Stimulated activated CD4-positive, alpha-beta T cell treated with anti-CD3 and anti-CD28 coated beads, Interleukin-1b, Interleukin-23, amount 100 ng/mL, for 48 hours (primary cell): ENCODE measurements around the gene TUBA4B.
"Not testable (repeated sequence)": the region's sequence is repeated elsewhere in the genome, so short reads cannot be mapped to it uniquely, and the experiment has no call there.

Experiments
- DNase-seq: peaks from one replicate; pipeline ENCODE4 v3.0.0-alpha.2; 2020

Gene TUBA4B

DNA sequence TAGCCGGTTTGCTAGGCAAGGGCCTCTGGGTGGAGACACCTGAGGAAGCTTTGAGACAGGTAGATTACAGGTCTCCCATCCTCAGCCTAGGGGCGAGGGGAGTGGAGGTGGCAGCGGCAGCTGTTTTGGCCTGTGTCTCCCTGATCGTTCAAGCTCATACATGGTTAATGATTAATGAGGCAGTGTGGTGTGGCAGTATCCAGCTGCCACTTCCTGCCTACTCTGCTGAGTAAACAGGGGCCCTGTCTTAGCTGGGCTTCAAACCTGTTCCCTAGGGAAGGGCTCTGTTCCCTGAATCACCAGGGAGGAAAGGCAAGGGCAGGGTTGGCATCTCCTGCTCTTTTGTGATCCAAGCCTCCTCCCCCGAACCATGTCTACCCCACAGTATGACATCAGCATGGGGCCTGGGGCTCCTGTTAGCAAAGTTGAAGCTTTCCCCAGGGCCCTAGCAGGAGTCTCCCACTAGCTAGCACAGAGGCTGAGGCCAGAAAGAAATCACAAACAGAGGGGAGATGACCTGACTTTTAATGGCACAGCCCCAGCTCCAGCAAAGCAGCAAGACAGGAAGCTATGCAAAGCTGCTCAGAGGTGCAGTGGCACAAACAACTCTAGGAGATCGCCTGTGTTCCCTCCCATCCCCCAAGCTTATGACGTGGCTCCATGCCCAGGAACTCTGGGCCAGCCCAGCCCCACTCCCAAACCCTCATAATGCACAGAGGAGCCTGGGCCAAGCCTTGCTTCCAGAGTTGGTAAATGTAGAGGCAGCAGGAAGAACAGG lies 3.7 kb upstream of the TUBA4B start:
- DNase-seq, result peak; percentile 37

- DNase-seq, result no peak
Measured at GRCh38 chr2:219250049-219250781, 2.8 kb upstream of the TUBA4B start.

- DNase-seq, result no peak
Measured at GRCh38 chr2:219251656-219252055, 1.4 kb upstream of the TUBA4B start.

GRCh38 chr2:219252084-219252483 lies 959 bp upstream of the TUBA4B start:
- peak; percentile 42 for DNase-seq

DNA sequence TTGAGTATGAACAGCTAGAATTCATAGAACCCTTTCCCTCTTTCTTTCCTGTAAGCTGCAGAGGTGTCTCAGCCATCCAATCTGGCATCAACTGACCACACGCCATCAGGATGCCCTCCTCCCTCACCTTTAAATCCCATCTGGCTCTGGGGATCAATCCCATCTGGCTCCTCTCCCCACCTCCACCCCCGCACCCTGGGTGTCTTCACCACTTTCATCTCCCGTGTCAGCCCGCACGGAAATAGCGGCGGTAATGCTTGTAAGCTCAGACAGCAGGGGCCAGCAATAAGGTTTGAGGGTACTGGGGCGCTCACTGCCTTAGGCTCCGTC lies 508 bp upstream of the TUBA4B start:
- DNase-seq, result no peak

DNA sequence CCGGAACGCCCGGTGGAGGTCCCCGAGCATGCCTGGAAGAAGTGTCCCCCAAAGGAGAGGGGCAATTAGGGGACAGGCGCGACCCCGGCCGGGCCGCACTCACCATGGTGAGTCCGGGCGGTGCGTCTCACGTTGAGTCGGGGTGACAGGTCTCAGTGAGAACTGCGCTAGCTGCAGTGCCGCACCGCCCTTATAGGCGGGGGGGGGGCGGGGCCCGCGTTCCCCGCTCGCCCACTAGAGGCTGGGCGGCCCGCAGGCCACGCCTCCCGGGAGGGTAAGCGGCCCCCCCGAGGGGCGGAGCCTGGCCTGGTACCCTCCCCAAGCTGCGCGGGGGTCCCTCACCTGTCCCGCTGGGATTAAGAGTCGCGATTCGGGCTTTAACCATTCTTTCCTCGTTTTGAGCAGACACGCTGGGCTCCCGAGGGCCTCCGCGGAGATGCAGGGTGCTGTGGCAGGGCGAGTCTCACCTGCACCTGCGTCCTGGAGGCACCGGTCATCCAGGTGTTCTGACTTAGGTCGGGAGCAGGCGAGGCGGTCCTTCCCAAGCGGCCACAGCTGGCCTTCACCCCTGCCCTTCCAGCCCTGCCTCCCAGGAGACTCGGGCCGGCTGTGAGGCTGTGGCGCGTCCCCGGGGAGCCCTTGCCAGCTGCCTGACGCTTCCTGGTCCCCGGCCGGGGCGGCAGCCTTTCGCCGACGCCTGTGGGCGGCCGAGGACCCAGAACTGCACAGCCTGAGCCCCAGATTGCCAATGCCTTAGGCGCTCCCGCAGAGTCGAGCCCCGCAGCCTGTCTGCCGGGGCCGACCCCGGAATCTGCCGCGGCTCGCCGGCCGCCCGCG lies 928 bp downstream of the TUBA4B start, which contains the start of gene TUBA4A:
Gene TUBA4A (minus strand): TSS at position 166 of the 837 bp plus-strand sequence. CDS start 60 bp downstream, at position 106.
- DNase-seq, result peak; percentile 88

DNA sequence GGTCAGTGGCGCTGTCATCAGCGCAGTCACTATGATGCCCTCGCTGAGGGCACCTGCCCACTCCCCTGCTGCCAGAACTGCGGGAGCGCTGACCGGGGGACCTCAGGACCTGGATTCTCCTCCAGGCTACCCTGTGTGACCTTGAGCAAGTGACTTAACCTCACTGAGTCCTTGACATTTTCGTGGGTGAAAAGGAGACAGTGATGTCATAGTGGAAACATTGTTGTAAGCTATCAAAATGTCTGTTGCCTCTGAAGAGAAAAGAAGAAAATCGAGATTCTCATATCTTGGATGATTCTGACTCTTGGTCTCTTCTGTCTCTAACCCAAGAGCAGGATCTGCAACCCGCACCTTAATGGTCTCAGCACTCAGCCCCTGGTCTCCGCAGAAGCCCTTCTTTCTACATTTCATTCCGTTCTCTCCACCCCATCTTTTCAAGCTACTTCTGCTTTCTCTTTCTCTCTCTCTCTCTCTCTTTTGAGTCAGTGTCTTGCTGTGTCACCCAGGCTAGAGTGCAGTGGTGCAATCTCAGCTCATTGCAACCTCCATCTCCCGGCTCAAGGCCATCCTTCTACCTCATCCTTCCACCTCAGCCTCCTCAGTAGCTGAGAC lies 1.7 kb downstream of the TUBA4B start:
- DNase-seq, result peak; percentile 57

- not testable (repeated sequence) for DNase-seq
Measured at GRCh38 chr2:219258942-219259341, 5.9 kb downstream of the TUBA4B start.

- DNase-seq, result no peak
Measured at GRCh38 chr2:219261024-219261855, 8.2 kb downstream of the TUBA4B start.

- no peak for DNase-seq
Measured at GRCh38 chr2:219266232-219266631, 13.2 kb downstream of the TUBA4B start.

GRCh38 chr2:219266886-219267285 lies 13.8 kb downstream of the TUBA4B start:
- DNase-seq, result no peak

DNA sequence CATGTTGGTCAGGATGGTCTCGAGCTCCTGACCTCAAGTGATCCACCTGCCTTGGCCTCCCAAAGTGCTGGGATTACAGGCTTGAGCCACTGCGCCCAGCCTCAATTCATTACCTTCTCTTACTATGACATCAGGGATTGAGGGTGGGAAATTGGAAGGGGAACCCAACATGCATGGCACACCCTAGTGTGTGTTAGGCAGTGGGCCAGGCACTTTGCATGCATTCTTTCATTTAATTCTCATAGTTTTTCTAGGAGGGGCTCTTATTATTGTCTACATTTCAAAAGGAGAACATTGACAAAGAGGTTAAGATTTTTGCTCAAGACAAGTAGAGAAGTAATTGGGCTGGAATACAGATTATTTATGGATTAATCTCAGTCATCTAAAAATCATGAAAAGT lies 15.3 kb downstream of the TUBA4B start:
- DNase-seq, result no peak

DNA sequence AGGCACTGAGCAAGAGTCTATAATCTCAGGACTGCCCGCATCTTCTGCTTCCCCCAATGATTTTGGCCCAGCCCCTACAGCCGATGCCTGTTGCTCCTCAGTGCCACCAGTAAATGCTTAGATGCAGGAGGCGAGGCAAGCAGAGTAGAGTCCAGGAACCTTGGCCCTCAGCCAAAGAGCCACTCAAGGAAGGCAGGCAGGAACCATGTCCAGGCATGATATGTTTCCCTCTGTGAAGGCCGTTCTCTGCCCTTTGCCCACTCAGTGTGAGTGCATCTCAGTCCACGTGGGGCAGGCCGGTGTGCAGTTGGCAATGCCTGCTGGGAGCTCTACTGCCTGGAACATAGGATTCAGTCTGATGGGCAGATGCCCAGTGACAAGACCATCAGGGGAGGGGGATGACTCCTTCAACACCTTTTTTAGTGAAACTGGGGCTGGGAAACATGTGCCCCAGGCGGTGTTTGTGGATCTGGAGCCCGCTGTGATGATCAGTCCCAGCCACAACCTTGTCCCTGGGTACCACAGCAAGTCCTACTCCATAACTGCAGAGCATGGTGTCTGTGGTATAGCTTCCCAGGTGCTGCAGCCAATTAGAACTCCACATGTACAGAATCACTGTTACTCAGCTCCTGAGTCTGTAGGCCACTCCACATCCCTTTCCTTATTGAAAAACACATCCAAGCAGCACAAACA lies 16.5 kb downstream of the TUBA4B start:
- DNase-seq, result no peak

- DNase-seq, result no peak
Measured at GRCh38 chr2:219270055-219270372, 17.0 kb downstream of the TUBA4B start.

DNA sequence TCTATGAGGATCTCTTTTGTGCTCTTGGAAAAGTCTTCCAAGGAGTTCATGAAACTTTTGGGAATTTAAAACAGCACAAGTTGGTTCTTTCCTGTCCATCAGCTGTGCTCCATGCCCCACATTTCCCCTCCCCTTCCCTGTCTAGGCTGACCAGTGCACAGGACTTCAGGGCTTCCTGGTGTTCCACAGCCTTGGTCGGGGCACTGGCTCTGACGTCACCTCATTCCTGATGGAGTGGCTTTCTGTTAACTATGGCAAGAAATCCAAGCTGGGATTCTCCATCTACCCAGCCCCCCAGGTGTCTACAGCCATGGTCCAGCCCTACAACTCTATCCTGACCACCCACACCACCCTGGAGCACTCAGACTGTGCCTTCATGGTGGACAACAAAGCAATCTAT lies 18.0 kb downstream of the TUBA4B start:
- no peak for DNase-seq

DNA sequence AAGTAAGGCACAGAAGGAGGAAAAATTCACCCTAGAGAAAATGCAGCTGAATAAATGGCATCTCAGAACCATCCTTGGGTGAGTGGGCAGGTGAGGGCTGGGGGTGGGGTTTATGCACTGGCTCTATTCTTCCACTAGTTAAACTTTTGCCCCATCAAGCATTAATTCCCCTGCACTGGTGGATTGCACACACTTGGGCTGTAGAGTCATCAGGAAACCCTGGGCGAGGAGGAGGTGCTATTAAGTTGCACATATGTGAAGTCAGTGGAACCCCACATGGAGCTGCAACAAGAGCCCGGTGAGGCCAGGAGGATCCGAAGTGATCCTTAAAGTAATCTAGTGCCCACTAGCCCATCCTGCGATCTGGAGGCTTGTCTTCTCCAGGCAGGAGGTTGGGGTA lies 19.3 kb downstream of the TUBA4B start:
- DNase-seq, result no peak

DNA sequence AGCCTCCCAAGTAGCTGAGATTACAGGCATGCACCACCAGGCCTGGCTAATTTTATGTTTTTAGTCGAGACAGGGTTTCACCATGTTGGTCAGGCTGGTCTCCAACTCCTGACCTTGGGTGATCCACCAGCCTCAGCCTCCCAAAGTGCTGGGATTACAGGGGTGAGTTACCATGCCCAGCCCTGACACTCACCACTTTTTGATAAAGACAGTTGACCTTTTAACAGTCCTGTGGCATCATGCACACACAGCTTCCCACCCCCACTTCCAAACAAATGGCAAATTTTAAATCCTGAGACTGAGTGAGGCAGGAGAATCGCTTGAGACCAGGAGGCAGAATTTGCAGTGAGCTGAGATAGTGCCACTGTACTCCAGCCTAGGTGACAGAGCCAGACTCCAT lies 20.0 kb downstream of the TUBA4B start:
- DNase-seq, result no peak

GRCh38 chr2:219273937-219274336 lies 20.9 kb downstream of the TUBA4B start:
- DNase-seq, result no peak

- no peak for DNase-seq
Measured at GRCh38 chr2:219274361-219274921, 21.4 kb downstream of the TUBA4B start.

- peak; percentile 75 for DNase-seq
Measured at GRCh38 chr2:219277703-219278654, 24.9 kb downstream of the TUBA4B start.
